Liver (tissue), 9 donors: ENCODE data around the gene LPAR2. TPM values are rescaled to one million over a fixed set of nuclear protein-coding genes. Genes with fewer than 3 reads are reported as not detected.
A peak's percentile ranks its signal among the peaks of the same experiment; 100 is the strongest.

Source experiments
- DNase-seq: peaks from one replicate; pipeline ENCODE4 v3.0.0-alpha.2; 2017; ENCODE audit warnings: low spot score
- H3K27ac ChIP-seq, 2 donors: one replicate each; pipeline ENCODE4 v1.7.0; 2013; ENCODE audit warnings: inconsistent platforms in 2 of 2, low read length in 2 of 2, control low read depth in 1 of 2, low read depth in 1 of 2, mild to moderate bottlenecking in 1 of 2
- H3K27me3 ChIP-seq, 4 donors: one replicate each; pipeline versions ENCODE4 v1.6.1 to v1.7.0; 2013; ENCODE audit warnings: low read length in 3 of 4, inconsistent platforms in 1 of 4, mild to moderate bottlenecking in 1 of 4, moderate library complexity in 1 of 4; ENCODE audit not compliant: control insufficient read depth in 4 of 4, insufficient read depth in 4 of 4
- H3K36me3 ChIP-seq, 4 donors: one replicate each; pipeline versions ENCODE4 v1.6.1 to v1.7.0; 2013; ENCODE audit warnings: low read length in 3 of 4, mild to moderate bottlenecking in 3 of 4, low read depth in 1 of 4, moderate library complexity in 1 of 4; ENCODE audit not compliant: control insufficient read depth in 4 of 4, insufficient read depth in 3 of 4
- H3K4me1 ChIP-seq, 4 donors: one replicate each; pipeline versions ENCODE4 v1.6.1 to v1.7.0; 2013; ENCODE audit warnings: low read length in 3 of 4, mild to moderate bottlenecking in 3 of 4, moderate library complexity in 1 of 4; ENCODE audit not compliant: control insufficient read depth in 4 of 4, insufficient read depth in 4 of 4
- H3K4me3 ChIP-seq, 3 donors: one replicate each; pipeline versions ENCODE4 v1.6.1 to v1.7.0; 2013; ENCODE audit warnings: low read length in 3 of 3, control low read depth in 1 of 3, low read depth in 1 of 3, mild to moderate bottlenecking in 1 of 3
- H3K9ac ChIP-seq, 2 donors: one replicate each; pipeline ENCODE4 v1.7.0; 2013; ENCODE audit warnings: low read length in 2 of 2, mild to moderate bottlenecking in 2 of 2, moderate library complexity in 2 of 2, control low read depth in 1 of 2, low read depth in 1 of 2
- H3K9me3 ChIP-seq, 4 donors: one replicate each; pipeline versions ENCODE4 v1.6.1 to v1.7.0; 2013; ENCODE audit warnings: low read length in 3 of 4; ENCODE audit not compliant: control insufficient read depth in 4 of 4
- EGR1 ChIP-seq, 2 donors: IDR thresholded peaks; 2 replicates each; pipeline ENCODE4 v1.6.1; 2016 to 2018; ENCODE audit warnings: antibody characterized with exemption in 2 of 2, low read depth in 2 of 2
- FOXA2 ChIP-seq: IDR thresholded peaks from 2 replicates; pipeline ENCODE4 v1.6.1; 2016; ENCODE audit warnings: antibody characterized with exemption
- GABPA ChIP-seq, 2 donors: IDR thresholded peaks in 1 of 2; conservative IDR thresholded peaks in 1 of 2; 2 replicates each; pipeline ENCODE4 v1.6.1; 2016; ENCODE audit warnings: antibody characterized with exemption in 2 of 2, mild to moderate bottlenecking in 1 of 2, moderate library complexity in 1 of 2
- HNF4A ChIP-seq, 2 donors: conservative IDR thresholded peaks; 2 replicates each; pipeline ENCODE4 v1.6.1; 2016; ENCODE audit warnings: antibody characterized with exemption in 2 of 2, mild to moderate bottlenecking in 2 of 2
- JUND ChIP-seq, 2 donors: IDR thresholded peaks; 2 replicates each; pipeline ENCODE4 v1.6.1; 2016; ENCODE audit warnings: antibody characterized with exemption in 2 of 2
- MAX ChIP-seq: IDR thresholded peaks from 2 replicates; pipeline ENCODE4 v1.6.1; 2016; ENCODE audit warnings: antibody characterized with exemption
- NR2F2 ChIP-seq: IDR thresholded peaks from 2 replicates; pipeline ENCODE4 v1.6.1; 2016; ENCODE audit warnings: antibody characterized with exemption
- RAD21 ChIP-seq, 2 donors: IDR thresholded peaks; 2 replicates each; pipeline ENCODE4 v1.6.1; 2016; ENCODE audit warnings: antibody characterized with exemption in 2 of 2, mild to moderate bottlenecking in 2 of 2
- REST ChIP-seq: IDR thresholded peaks from 2 replicates; pipeline ENCODE4 v1.6.1; 2016; ENCODE audit warnings: antibody characterized with exemption, mild to moderate bottlenecking
- RXRA ChIP-seq, 2 donors: IDR thresholded peaks; 2 replicates each; pipeline ENCODE4 v1.6.1; 2017 to 2018; ENCODE audit warnings: antibody characterized with exemption in 2 of 2, mild to moderate bottlenecking in 1 of 2
- SP1 ChIP-seq: IDR thresholded peaks from 2 replicates; pipeline ENCODE4 v1.6.1; 2018; ENCODE audit warnings: antibody characterized with exemption, mild to moderate bottlenecking
- TAF1 ChIP-seq: conservative IDR thresholded peaks from 2 replicates; pipeline ENCODE4 v1.6.1; 2016; ENCODE audit warnings: antibody characterized with exemption, mild to moderate bottlenecking
- ZBTB33 ChIP-seq: IDR thresholded peaks from 2 replicates; pipeline ENCODE4 v1.6.1; 2016; ENCODE audit warnings: antibody characterized with exemption
- WGBS: extraction: QIAGEN DNeasy Blood & Tissue Kit; methylation state at CpG from one replicate; pipeline ENCODE4 v1.1.7; 2013; 5-methylcytosine and 5-hydroxymethylcytosine counted together
- polyA plus RNA-seq, 2 donors: library from polyadenylated mRNA; stranded (reverse) in 1 of 2; unstranded in 1 of 2; fragments of 200-250 nt in 1 of 2; fragments of >200 nt in 1 of 2; fragmentation: Nextera tagmentation in 1 of 2; extraction: Ambion mirVana in 1 of 2; gene quantifications; one replicate each; pipeline versions ENCODE4 v1.2.1 to v1.2.3, GENCODE V29; 2013 to 2015
- total RNA-seq, 2 donors: library from RNA; depleted of rRNA; stranded (reverse); fragments of >200 nt; gene quantifications; one replicate each; pipeline ENCODE4 v1.2.3, GENCODE V29; 2014
- TF ChIP-seq, protein P1 (sequence below): fragments of 150-350 bp; IDR thresholded peaks from 2 replicates; pipeline ENCODE4 v1.5.1; 2017; ENCODE audit warnings: improper control_type of control experiment, low read depth, low read length; ENCODE audit not compliant: missing input control
- TF ChIP-seq, protein P2 (sequence below): IDR thresholded peaks from 2 replicates; pipeline ENCODE4 v1.6.1; 2016; ENCODE audit warnings: antibody characterized with exemption
- donor health status: healthy.
- donor health status: healthy.
- donor health status: healthy.
- donor health status: healthy.
- donor health status: healthy.

The LPAR2 gene
- total and polyA plus RNA-seq, 4 donors, result 1.0 to 3.4 (median 1.2) TPM

DNA sequence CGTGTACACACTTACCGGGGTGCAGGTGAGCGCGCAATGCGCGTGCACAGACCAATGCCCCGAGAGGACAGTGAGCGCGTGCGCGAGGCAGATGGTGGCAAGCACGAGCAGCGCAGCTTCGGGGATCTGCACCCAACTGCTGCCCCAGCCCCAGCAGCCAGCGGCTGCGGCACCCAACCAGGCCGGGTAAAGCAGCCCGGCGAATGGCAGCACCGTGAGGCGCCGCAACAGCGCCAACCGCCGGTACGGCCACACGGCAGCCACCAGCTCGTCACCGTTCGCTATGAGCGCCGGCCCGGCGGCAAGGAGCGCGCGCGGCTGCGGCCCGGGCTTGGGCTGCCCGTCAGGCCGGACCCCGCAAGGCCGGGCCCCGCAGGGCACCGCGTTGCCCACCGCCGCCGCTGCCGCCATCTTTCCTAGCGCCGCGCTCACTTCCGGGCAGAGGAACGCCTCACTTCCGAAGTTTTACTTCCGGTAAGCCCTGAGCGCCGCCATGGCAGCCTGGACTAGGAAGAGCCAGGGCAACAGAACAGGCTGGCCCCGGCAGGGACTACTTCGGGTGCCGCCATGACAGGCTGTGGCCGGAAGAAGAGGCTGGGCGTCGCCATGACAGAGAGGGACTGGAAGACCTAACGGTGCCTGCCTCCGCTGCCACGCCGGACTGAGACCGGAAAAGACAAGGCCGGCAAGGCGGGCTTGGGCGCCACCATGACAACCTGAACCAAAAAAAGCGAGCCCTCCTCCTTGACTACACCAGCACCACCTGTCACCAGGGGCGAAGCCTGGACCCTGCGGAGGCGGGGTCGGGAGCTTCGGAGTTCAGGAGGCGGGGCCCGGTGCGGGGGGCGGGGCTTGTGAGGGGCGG is 35.5 kb upstream of the LPAR2 start, which contains the start of gene ATP13A1 (continued):
- TF ChIP-seq, protein P1, sequence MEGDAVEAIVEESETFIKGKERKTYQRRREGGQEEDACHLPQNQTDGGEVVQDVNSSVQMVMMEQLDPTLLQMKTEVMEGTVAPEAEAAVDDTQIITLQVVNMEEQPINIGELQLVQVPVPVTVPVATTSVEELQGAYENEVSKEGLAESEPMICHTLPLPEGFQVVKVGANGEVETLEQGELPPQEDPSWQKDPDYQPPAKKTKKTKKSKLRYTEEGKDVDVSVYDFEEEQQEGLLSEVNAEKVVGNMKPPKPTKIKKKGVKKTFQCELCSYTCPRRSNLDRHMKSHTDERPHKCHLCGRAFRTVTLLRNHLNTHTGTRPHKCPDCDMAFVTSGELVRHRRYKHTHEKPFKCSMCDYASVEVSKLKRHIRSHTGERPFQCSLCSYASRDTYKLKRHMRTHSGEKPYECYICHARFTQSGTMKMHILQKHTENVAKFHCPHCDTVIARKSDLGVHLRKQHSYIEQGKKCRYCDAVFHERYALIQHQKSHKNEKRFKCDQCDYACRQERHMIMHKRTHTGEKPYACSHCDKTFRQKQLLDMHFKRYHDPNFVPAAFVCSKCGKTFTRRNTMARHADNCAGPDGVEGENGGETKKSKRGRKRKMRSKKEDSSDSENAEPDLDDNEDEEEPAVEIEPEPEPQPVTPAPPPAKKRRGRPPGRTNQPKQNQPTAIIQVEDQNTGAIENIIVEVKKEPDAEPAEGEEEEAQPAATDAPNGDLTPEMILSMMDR, result no peak
- TF ChIP-seq MAX, result no peak

DNA sequence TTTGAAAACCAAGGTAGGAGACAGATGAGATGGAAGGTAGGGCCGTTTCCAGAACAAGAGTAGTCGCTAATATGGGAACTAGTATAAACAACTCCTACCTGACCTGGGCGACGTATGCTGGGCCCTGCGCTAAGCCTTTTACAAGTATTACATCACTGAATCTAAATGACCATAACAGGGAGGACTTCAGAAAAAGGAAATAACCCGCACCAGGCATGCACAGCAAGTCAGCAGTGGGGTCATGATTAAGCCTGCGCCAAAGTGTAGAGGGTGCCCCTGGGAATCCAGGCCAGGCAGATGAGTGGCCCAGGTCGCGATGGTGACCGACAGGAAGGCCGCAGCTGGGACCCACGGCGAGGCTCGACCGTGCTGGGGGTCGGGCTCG is 34.8 kb upstream of the LPAR2 start:
- peaks cover 4 to 20% (median 17%) of the 10 kb centered on the region in 4 donors for H3K4me1 ChIP-seq
- WGBS, result 8% methylated on average over 17 of the region's 17 CpGs
- TF ChIP-seq SP1, result no peak
- TF ChIP-seq RXRA (IDR thresholded peaks at IDR 0.05), result no peak
- TF ChIP-seq TAF1, result no peak
- TF ChIP-seq, protein P2, sequence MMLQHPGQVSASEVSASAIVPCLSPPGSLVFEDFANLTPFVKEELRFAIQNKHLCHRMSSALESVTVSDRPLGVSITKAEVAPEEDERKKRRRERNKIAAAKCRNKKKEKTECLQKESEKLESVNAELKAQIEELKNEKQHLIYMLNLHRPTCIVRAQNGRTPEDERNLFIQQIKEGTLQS, result no peak
- no peak for TF ChIP-seq ZBTB33
- TF ChIP-seq REST, result no peak
- TF ChIP-seq RAD21 (IDR thresholded peaks at IDR 0.05), result no peak
- no peak for TF ChIP-seq JUND (IDR thresholded peaks at IDR 0.05)
- peak overlapping the region; percentile 62 to 99 for H3K9ac ChIP-seq
- H3K36me3 ChIP-seq, result peaks cover 4 to 17% (median 9%) of the 10 kb centered on the region in 4 donors
- no peaks in the 10 kb centered on the region for H3K9me3 ChIP-seq
- peak overlapping the region; percentile 98 for H3K27ac ChIP-seq
- H3K4me3 ChIP-seq, result peak overlapping the region; percentile 97 to 99 (median 99)
- DNase-seq, result no peak
- no peaks in the 10 kb centered on the region for H3K27me3 ChIP-seq

GRCh38 chr19:19662344-19662743 is 34.3 kb upstream of the LPAR2 start:
- peak overlapping the region in 1 of 2 donors; percentile 99 for H3K9ac ChIP-seq
- DNase-seq, result no peak
- H3K4me1 ChIP-seq, result peaks cover 4 to 20% (median 17%) of the 10 kb centered on the region in 4 donors
- no peak overlapping the region for H3K27ac ChIP-seq
- no peaks in the 10 kb centered on the region for H3K9me3 ChIP-seq
- H3K4me3 ChIP-seq, result peak overlapping the region; percentile 97 to 99 (median 99)
- no peaks in the 10 kb centered on the region for H3K27me3 ChIP-seq
- H3K36me3 ChIP-seq, result peaks cover 4 to 21% (median 11%) of the 10 kb centered on the region in 4 donors
- 85% methylated on average over 8 of the region's 8 CpGs for WGBS
- no peak for TF ChIP-seq ZBTB33
- no peak for TF ChIP-seq FOXA2
- no peak for TF ChIP-seq GABPA (IDR thresholded peaks at IDR 0.05 in 1 of 2, conservative IDR thresholded peaks at IDR 0.05 in 1 of 2)
- TF ChIP-seq EGR1 (IDR thresholded peaks at IDR 0.05; ENCODE audit: low read depth in 2 of 2), result no peak
- no peak for TF ChIP-seq JUND (IDR thresholded peaks at IDR 0.05)
- no peak for TF ChIP-seq HNF4A (conservative IDR thresholded peaks at IDR 0.05)
- no peak for TF ChIP-seq NR2F2
- no peak for TF ChIP-seq MAX
- TF ChIP-seq RAD21 (IDR thresholded peaks at IDR 0.05), result no peak
- TF ChIP-seq, protein P1, result no peak
